GM12878 (cell line): ENCODE measurements around the gene SPEG.

Source experiments
- BRCA1 ChIP-seq: IDR thresholded peaks from 2 replicates; pipeline ENCODE4 v1.6.1; 2011; ENCODE audit warnings: low read depth, low read length, improper control_type of control experiment
- GABPA ChIP-seq: IDR thresholded peaks from 2 replicates; pipeline ENCODE4 v1.6.1; 2014; ENCODE audit warnings: antibody characterized with exemption, low read depth, mild to moderate bottlenecking, inconsistent platforms
- YBX1 ChIP-seq: fragments of 450-650 bp; IDR thresholded peaks from 2 replicates; pipeline ENCODE4 v1.6.1; 2016; ENCODE audit warnings: antibody characterized with exemption

DNA sequence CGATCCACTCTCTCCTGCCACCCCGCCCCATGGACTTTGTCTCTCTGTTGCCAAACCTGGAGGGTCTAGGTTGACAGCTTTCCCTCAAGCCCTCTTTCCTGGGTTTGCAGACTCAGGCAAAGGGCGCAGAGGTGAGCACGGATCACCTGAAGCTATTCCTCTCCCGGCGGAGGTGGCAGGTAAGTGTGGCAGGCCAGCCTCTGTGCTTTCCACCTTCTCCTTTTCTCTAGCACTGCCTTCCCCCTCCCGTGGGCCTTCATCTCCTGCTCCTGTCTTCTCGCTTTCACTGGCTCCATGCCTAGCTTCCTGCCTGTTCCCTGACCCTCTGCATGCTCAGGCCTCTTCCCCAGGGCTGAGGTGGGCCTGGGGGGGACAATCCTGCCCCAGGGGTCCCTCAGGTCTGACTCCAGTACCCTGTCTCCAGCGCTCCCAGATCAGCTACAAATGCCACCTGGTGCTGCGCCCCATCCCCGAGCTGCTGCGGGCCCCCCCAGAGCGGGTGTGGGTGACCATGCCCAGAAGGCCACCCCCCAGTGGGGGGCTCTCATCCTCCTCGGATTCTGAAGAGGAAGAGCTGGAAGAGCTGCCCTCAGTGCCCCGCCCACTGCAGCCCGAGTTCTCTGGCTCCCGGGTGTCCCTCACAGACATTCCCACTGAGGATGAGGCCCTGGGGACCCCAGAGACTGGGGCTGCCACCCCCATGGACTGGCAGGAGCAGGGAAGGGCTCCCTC, 48.2 kb downstream of the SPEG start:
- TF ChIP-seq GABPA (no peak), BRCA1 (no peak), YBX1 (no peak)
